22Rv1 (cell line): ENCODE data around the gene SFI1.

Source experiments
- ZFX ChIP-seq: fragments of 450-650 bp; IDR thresholded peaks from 2 replicates; pipeline ENCODE4 v1.6.1; 2017; ENCODE audit warnings: antibody characterized with exemption, borderline replicate concordance
- TF ChIP-seq, protein P1 (sequence below): fragments of 450-650 bp; IDR thresholded peaks from 2 replicates; pipeline ENCODE4 v1.5.1; 2017; ENCODE audit warnings: mild to moderate bottlenecking

DNA sequence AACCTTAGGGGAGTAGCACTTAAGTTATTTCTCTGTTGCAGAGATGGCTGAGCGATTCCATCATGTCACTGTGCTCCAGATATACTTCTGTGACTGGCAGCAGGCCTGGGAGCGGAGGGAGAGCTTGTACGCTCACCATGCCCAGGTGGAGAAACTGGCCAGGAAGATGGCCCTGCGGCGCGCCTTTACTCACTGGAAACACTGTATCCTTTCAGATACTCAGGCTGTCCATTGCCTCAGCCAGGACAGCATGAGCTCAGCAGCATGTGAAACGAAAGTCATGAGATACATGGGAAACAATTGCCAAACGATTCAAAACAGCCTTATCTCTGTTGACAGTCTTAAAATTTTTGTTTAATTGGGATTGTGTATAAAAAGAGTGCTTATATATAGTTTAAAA, 78.9 kb downstream of the SFI1 start:
- TF ChIP-seq, protein P1, sequence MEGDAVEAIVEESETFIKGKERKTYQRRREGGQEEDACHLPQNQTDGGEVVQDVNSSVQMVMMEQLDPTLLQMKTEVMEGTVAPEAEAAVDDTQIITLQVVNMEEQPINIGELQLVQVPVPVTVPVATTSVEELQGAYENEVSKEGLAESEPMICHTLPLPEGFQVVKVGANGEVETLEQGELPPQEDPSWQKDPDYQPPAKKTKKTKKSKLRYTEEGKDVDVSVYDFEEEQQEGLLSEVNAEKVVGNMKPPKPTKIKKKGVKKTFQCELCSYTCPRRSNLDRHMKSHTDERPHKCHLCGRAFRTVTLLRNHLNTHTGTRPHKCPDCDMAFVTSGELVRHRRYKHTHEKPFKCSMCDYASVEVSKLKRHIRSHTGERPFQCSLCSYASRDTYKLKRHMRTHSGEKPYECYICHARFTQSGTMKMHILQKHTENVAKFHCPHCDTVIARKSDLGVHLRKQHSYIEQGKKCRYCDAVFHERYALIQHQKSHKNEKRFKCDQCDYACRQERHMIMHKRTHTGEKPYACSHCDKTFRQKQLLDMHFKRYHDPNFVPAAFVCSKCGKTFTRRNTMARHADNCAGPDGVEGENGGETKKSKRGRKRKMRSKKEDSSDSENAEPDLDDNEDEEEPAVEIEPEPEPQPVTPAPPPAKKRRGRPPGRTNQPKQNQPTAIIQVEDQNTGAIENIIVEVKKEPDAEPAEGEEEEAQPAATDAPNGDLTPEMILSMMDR = no peak
- TF ChIP-seq ZFX = no peak
